ENCODE measurements around the gene OGFOD3. TPM values are rescaled to one million over a fixed set of nuclear protein-coding genes. Genes with fewer than 3 reads are reported as not detected.

OGFOD3 gene
- total RNA-seq, 4 donors from 2014 or later: 15.0 to 44.4 (median 24.8) TPM

GRCh38 chr17:82371333-82372248 is 46.8 kb downstream of the OGFOD3 start, which contains the start of gene UTS2R:
TSS of gene UTS2R (plus strand) at chr17:82371765. CDS start at chr17:82374325, 2,560 bp downstream.
- Histone ChIP-seq H3K9me3 (no peaks in the 10 kb centered on the region), H3K27ac (no peak within 1 kb of the TSS), H3K36me3 (no peaks in the 10 kb centered on the region), H3K4me3 (peak within 1 kb of the TSS in 1 of 2 donors; percentile 10), H3K27me3 (peaks cover 12 to 19% of the 10 kb centered on the region in 2 donors), H3K4me1 (peaks cover 0 to 8% of the 10 kb centered on the region in 2 donors)
- no peak for DNase-seq
- TF ChIP-seq CTCF (IDR thresholded peaks at IDR 0.05) (no peak), POLR2A (IDR thresholded peaks at IDR 0.05) (no peak)
- intact Hi-C loops (cut with DNase I; ENCODE audit: low total_unique reads): no loop called here

GRCh38 chr17:82370471-82371332 is 47.7 kb downstream of the OGFOD3 start:
- Histone ChIP-seq H3K27me3 (peaks cover 12 to 16% of the 10 kb centered on the region in 2 donors), H3K36me3 (no peaks in the 10 kb centered on the region), H3K4me1 (peaks cover 0 to 8% of the 10 kb centered on the region in 2 donors), H3K4me3 (peak overlapping the region in 1 of 2 donors; percentile 10), H3K27ac (no peak overlapping the region), H3K9me3 (no peaks in the 10 kb centered on the region)
- TF ChIP-seq POLR2A (IDR thresholded peaks at IDR 0.05) (no peak), CTCF (IDR thresholded peaks at IDR 0.05) (no peak)
- DNase-seq: no peak
- intact Hi-C loops (cut with DNase I; ENCODE audit: low total_unique reads): no loop called here

GRCh38 chr17:82369211-82369610 is 49.2 kb downstream of the OGFOD3 start:
- intact Hi-C loops (cut with DNase I; ENCODE audit: low total_unique reads): no loop called here
- Histone ChIP-seq H3K27ac (no peak overlapping the region), H3K9me3 (no peaks in the 10 kb centered on the region), H3K36me3 (no peaks in the 10 kb centered on the region), H3K27me3 (peaks cover 10 to 16% of the 10 kb centered on the region in 2 donors), H3K4me1 (peaks cover 0 to 8% of the 10 kb centered on the region in 2 donors), H3K4me3 (no peak overlapping the region)
- TF ChIP-seq POLR2A (IDR thresholded peaks at IDR 0.05) (no peak), CTCF (IDR thresholded peaks at IDR 0.05) (no peak)
- no peak for DNase-seq

- peaks cover 0 to 8% of the 10 kb centered on the region in 2 donors for H3K4me1 ChIP-seq
- intact Hi-C loops (cut with DNase I; ENCODE audit: low total_unique reads): no loop called here
- DNase-seq: no peak
- H3K9me3 ChIP-seq: no peaks in the 10 kb centered on the region
- no peak overlapping the region for H3K27ac ChIP-seq
- TF ChIP-seq CTCF (IDR thresholded peaks at IDR 0.05) (no peak), POLR2A (IDR thresholded peaks at IDR 0.05) (no peak)
- no peaks in the 10 kb centered on the region for H3K36me3 ChIP-seq
- H3K4me3 ChIP-seq: no peak overlapping the region
- H3K27me3 ChIP-seq: peaks cover 5 to 16% of the 10 kb centered on the region in 2 donors
Observed at GRCh38 chr17:82367724-82368524, 50.5 kb downstream of the OGFOD3 start.
